Measurements from ENCODE around the gene ZG16. TPM values are rescaled to one million over a fixed set of nuclear protein-coding genes. Genes with fewer than 3 reads are reported as not detected.
"Not testable (repeated sequence)": the region's sequence is repeated elsewhere in the genome, so short reads cannot be mapped to it uniquely, and the experiment has no call there.

Gene ZG16
- not detected in 2 replicates for total RNA-seq

- H3K9me3 Mint-ChIP-seq = no peaks in the 10 kb centered on the region
- no peak within 1 kb of the TSS for H3K27ac Mint-ChIP-seq
- DNase-seq = no peak
- H3K27me3 Mint-ChIP-seq = peaks cover 17% of the 10 kb centered on the region
- no peak within 1 kb of the TSS for H3K4me3 Mint-ChIP-seq
- H3K4me1 Mint-ChIP-seq = peaks cover 9% of the 10 kb centered on the region
- intact Hi-C loops (cut with micrococcal nuclease) = no loop called here
- H3K36me3 Mint-ChIP-seq (ENCODE audit: low read depth) = no peaks in the 10 kb centered on the region
Observed at GRCh38 chr16:29777576-29778350, at the start of gene ZG16. ZG16 (plus strand) TSS chr16:29778256; CDS start chr16:29779267, 1,011 bp downstream.

GRCh38 chr16:29729116-29729521 lies 48.9 kb upstream of the ZG16 start:
- H3K36me3 Mint-ChIP-seq (ENCODE audit: low read depth) = peaks cover 8% of the 10 kb centered on the region
- H3K9me3 Mint-ChIP-seq = peaks cover 7% of the 10 kb centered on the region
- no peak for DNase-seq
- peaks cover 26% of the 10 kb centered on the region for H3K4me1 Mint-ChIP-seq
- peaks cover 18% of the 10 kb centered on the region for H3K27me3 Mint-ChIP-seq
- no peak overlapping the region for H3K4me3 Mint-ChIP-seq
- no peak overlapping the region for H3K27ac Mint-ChIP-seq
- intact Hi-C loops (cut with micrococcal nuclease) = no loop called here

GRCh38 chr16:29730649-29731048 lies 47.4 kb upstream of the ZG16 start:
- peaks cover 29% of the 10 kb centered on the region for H3K4me1 Mint-ChIP-seq
- H3K4me3 Mint-ChIP-seq = peak overlapping the region; percentile 42
- H3K27me3 Mint-ChIP-seq = peaks cover 18% of the 10 kb centered on the region
- H3K27ac Mint-ChIP-seq = no peak overlapping the region
- intact Hi-C loops (cut with micrococcal nuclease) = no loop called here
- DNase-seq = no peak
- H3K9me3 Mint-ChIP-seq = peaks cover 11% of the 10 kb centered on the region
- H3K36me3 Mint-ChIP-seq (ENCODE audit: low read depth) = peaks cover 12% of the 10 kb centered on the region

- H3K27ac Mint-ChIP-seq = peak overlapping the region; percentile 93
- H3K4me1 Mint-ChIP-seq = peaks cover 32% of the 10 kb centered on the region
- intact Hi-C loops (cut with micrococcal nuclease) = loop anchor here (1.0 kb wide), 2 partner anchors 14 to 32 kb away; no protein-coding TSS in a partner anchor
- H3K27me3 Mint-ChIP-seq = peaks cover 18% of the 10 kb centered on the region
- peaks cover 11% of the 10 kb centered on the region for H3K9me3 Mint-ChIP-seq
- H3K36me3 Mint-ChIP-seq (ENCODE audit: low read depth) = peaks cover 12% of the 10 kb centered on the region
- peak; percentile 83 for DNase-seq
- peak overlapping the region; percentile 70 for H3K4me3 Mint-ChIP-seq
Observed at GRCh38 chr16:29731768-29732601, 46.1 kb upstream of the ZG16 start.

GRCh38 chr16:29734786-29735185 lies 43.3 kb upstream of the ZG16 start:
- Mint-ChIP-seq H3K27me3 (peaks cover 4% of the 10 kb centered on the region), H3K4me3 (no peak overlapping the region), H3K27ac (no peak overlapping the region), H3K9me3 (peaks cover 11% of the 10 kb centered on the region), H3K4me1 (peaks cover 47% of the 10 kb centered on the region), H3K36me3 (ENCODE audit: low read depth) (peaks cover 13% of the 10 kb centered on the region)
- no peak for DNase-seq
- intact Hi-C loops (cut with micrococcal nuclease) = no loop called here

- Mint-ChIP-seq H3K9me3 (peaks cover 9% of the 10 kb centered on the region), H3K4me3 (no peak overlapping the region), H3K4me1 (peaks cover 53% of the 10 kb centered on the region), H3K27ac (peak overlapping the region; percentile 21), H3K36me3 (ENCODE audit: low read depth) (peaks cover 21% of the 10 kb centered on the region), H3K27me3 (peaks cover 4% of the 10 kb centered on the region)
- DNase-seq = no peak
- intact Hi-C loops (cut with micrococcal nuclease) = no loop called here
Observed at GRCh38 chr16:29736112-29736511, 41.9 kb upstream of the ZG16 start.

GRCh38 chr16:29736764-29737163 lies 41.3 kb upstream of the ZG16 start:
- no peak overlapping the region for H3K27ac Mint-ChIP-seq
- peaks cover 25% of the 10 kb centered on the region for H3K36me3 Mint-ChIP-seq (ENCODE audit: low read depth)
- H3K4me3 Mint-ChIP-seq = no peak overlapping the region
- intact Hi-C loops (cut with micrococcal nuclease) = no loop called here
- peaks cover 57% of the 10 kb centered on the region for H3K4me1 Mint-ChIP-seq
- peaks cover 7% of the 10 kb centered on the region for H3K9me3 Mint-ChIP-seq
- DNase-seq = no peak
- H3K27me3 Mint-ChIP-seq = peaks cover 4% of the 10 kb centered on the region

- Mint-ChIP-seq H3K4me1 (peaks cover 53% of the 10 kb centered on the region), H3K4me3 (peak overlapping the region; percentile 42), H3K27ac (peak overlapping the region; percentile 80), H3K9me3 (peaks cover 4% of the 10 kb centered on the region), H3K36me3 (ENCODE audit: low read depth) (peaks cover 29% of the 10 kb centered on the region), H3K27me3 (peaks cover 4% of the 10 kb centered on the region)
- DNase-seq = no peak
- intact Hi-C loops (cut with micrococcal nuclease) = loop anchor here (1.0 to 2.0 kb wide), 3 partner anchors 9 to 53 kb away; partner anchors contain the start of gene KIF22
Observed at GRCh38 chr16:29737713-29738112, 40.3 kb upstream of the ZG16 start.

- H3K27ac Mint-ChIP-seq = peak overlapping the region; percentile 80
- H3K9me3 Mint-ChIP-seq = peaks cover 4% of the 10 kb centered on the region
- peak; percentile 91 for DNase-seq
- peaks cover 4% of the 10 kb centered on the region for H3K27me3 Mint-ChIP-seq
- H3K4me1 Mint-ChIP-seq = peaks cover 57% of the 10 kb centered on the region
- peaks cover 33% of the 10 kb centered on the region for H3K36me3 Mint-ChIP-seq (ENCODE audit: low read depth)
- peak overlapping the region; percentile 42 for H3K4me3 Mint-ChIP-seq
- intact Hi-C loops (cut with micrococcal nuclease) = loop anchor here (1.0 to 2.0 kb wide), 3 partner anchors 8 to 52 kb away; partner anchors contain the start of gene KIF22
Observed at GRCh38 chr16:29738514-29738913, 39.5 kb upstream of the ZG16 start.

GRCh38 chr16:29739927-29740629 lies 38.0 kb upstream of the ZG16 start:
- H3K4me1 Mint-ChIP-seq = peaks cover 63% of the 10 kb centered on the region
- not testable (repeated sequence) for H3K4me3 Mint-ChIP-seq, H3K9me3 Mint-ChIP-seq, DNase-seq, H3K27me3 Mint-ChIP-seq
- peak overlapping the region; percentile 21 for H3K27ac Mint-ChIP-seq
- intact Hi-C loops (cut with micrococcal nuclease) = loop anchor here (2.0 kb wide), 2 partner anchors 39 to 51 kb away; partner anchors contain the start of gene KIF22
- peaks cover 38% of the 10 kb centered on the region for H3K36me3 Mint-ChIP-seq (ENCODE audit: low read depth)

GRCh38 chr16:29740630-29741015 lies 37.4 kb upstream of the ZG16 start:
- H3K9me3 Mint-ChIP-seq; H3K4me3 Mint-ChIP-seq; DNase-seq; intact Hi-C loops (cut with micrococcal nuclease); H3K27me3 Mint-ChIP-seq: not testable (repeated sequence)
- Mint-ChIP-seq H3K4me1 (peaks cover 68% of the 10 kb centered on the region), H3K36me3 (ENCODE audit: low read depth) (peaks cover 38% of the 10 kb centered on the region), H3K27ac (peak overlapping the region; percentile 34)

GRCh38 chr16:29742683-29743275 lies 35.3 kb upstream of the ZG16 start:
- DNase-seq = no peak
- peaks cover 80% of the 10 kb centered on the region for H3K4me1 Mint-ChIP-seq
- H3K9me3 Mint-ChIP-seq = no peaks in the 10 kb centered on the region
- intact Hi-C loops (cut with micrococcal nuclease) = no loop called here
- no peak overlapping the region for H3K4me3 Mint-ChIP-seq
- no peaks in the 10 kb centered on the region for H3K27me3 Mint-ChIP-seq
- peaks cover 43% of the 10 kb centered on the region for H3K36me3 Mint-ChIP-seq (ENCODE audit: low read depth)
- H3K27ac Mint-ChIP-seq = peak overlapping the region; percentile 32

GRCh38 chr16:29743475-29743826 lies 34.6 kb upstream of the ZG16 start:
- Mint-ChIP-seq H3K4me1 (peaks cover 75% of the 10 kb centered on the region), H3K36me3 (ENCODE audit: low read depth) (peaks cover 43% of the 10 kb centered on the region), H3K27me3 (no peaks in the 10 kb centered on the region), H3K27ac (peak overlapping the region; percentile 70), H3K4me3 (peak overlapping the region; percentile 68), H3K9me3 (no peaks in the 10 kb centered on the region)
- no peak for DNase-seq
- intact Hi-C loops (cut with micrococcal nuclease) = no loop called here

Measured in activated CD4-positive, alpha-beta T cell treated with anti-CD3 and anti-CD28 coated beads, Interleukin-2, amount 10 ng/mL, durations not matched to agents 24 days and 14 days (primary cell).